Heart right ventricle (tissue), 16 donors: ENCODE measurements around the gene GNPDA1. TPM values are rescaled to one million over a fixed set of nuclear protein-coding genes. Genes with fewer than 3 reads are reported as not detected.

Experiments
- ATAC-seq, 8 donors: fragments of 200-7000 bp; cut with Tn5 transposase; one replicate each; pipeline ENCODE4 v1.9.1; 2020; ENCODE audit warnings: mild to moderate bottlenecking in 8 of 8, moderate library complexity in 8 of 8, moderate number of reproducible peaks in 1 of 8
- DNase-seq, 2 donors: peaks; one replicate each; pipeline ENCODE4 v3.0.0-alpha.2; 2020
- H3K27ac ChIP-seq, 10 donors: fragments of 200-600 bp; sonication (generic) in 2 of 10; one replicate each; pipeline versions ENCODE4 v1.5.0 to v1.8.0; 2020 to 2022; ENCODE audit warnings: mild to moderate bottlenecking in 3 of 10
- H3K27me3 ChIP-seq, 7 donors: fragments of 200-600 bp; one replicate each; pipeline ENCODE4 v1.8.0; 2021 to 2022; ENCODE audit warnings: mild to moderate bottlenecking in 2 of 7
- H3K36me3 ChIP-seq, 9 donors: fragments of 200-600 bp; sonication (generic) in 1 of 9; one replicate each; pipeline versions ENCODE4 v1.5.0 to v1.8.0; 2020 to 2022; ENCODE audit warnings: mild to moderate bottlenecking in 2 of 9
- H3K4me1 ChIP-seq, 9 donors: fragments of 200-600 bp; sonication (generic) in 1 of 9; one replicate each; pipeline versions ENCODE4 v1.5.0 to v1.8.0; 2020 to 2022; ENCODE audit warnings: mild to moderate bottlenecking in 4 of 9
- H3K4me3 ChIP-seq, 10 donors: fragments of 200-600 bp; sonication (generic) in 2 of 10; one replicate each; pipeline versions ENCODE4 v1.5.0 to v1.8.0; 2020 to 2022; ENCODE audit warnings: mild to moderate bottlenecking in 7 of 10, moderate library complexity in 2 of 10
- H3K9me3 ChIP-seq, 11 donors: fragments of 200-600 bp in 10 of 11; sonication (generic) in 2 of 11; one replicate each; pipeline versions ENCODE4 v1.5.0 to v1.8.0; 2013 to 2022; ENCODE audit warnings: mild to moderate bottlenecking in 2 of 11, control low read depth in 1 of 11, moderate library complexity in 1 of 11
- WGBS, 2 donors: extraction: QIAGEN DNeasy Blood & Tissue Kit; methylation state at CpG; one replicate each; pipeline ENCODE4 v1.1.7; 2013; ENCODE audit warnings: inconsistent platforms in 1 of 2; 5-methylcytosine and 5-hydroxymethylcytosine counted together
- intact Hi-C, 10 donors: fragments of 100-400 bp; cut with DNase I; formaldehyde crosslinking; loops; one replicate each; pipeline versions ENCODE4 v1.11.1 to v1.14.2; 2022
- polyA plus RNA-seq, 2 donors: library from polyadenylated mRNA; stranded (reverse); fragments of 200-250 nt; gene quantifications; one replicate each; pipeline ENCODE4 v1.2.3, GENCODE V29; 2013
- total RNA-seq, 10 donors: library from RNA; stranded (reverse); fragmentation: NEBNext Ultra II Directional in 3 of 10; extraction: Animal tissue kit (Norgen Biotek cat#: 25700) in 3 of 10; gene quantifications; one replicate each; pipeline versions ENCODE4 v1.2.1 to v1.2.4, GENCODE V29; 2021 to 2023
- TF ChIP-seq, protein P1 (sequence below), 9 donors: fragments of 200-600 bp; sonication (generic) in 2 of 9; IDR thresholded peaks; one replicate each; pipeline versions ENCODE4 v1.5.0 to v1.8.0; 2021 to 2022; ENCODE audit warnings: antibody characterized with exemption in 9 of 9, mild to moderate bottlenecking in 5 of 9, moderate library complexity in 1 of 9
- donor health status: Arrhythmogenic right ventricular cardiomyopathy.
- donor health status: ischemic (EF 13 %, LVEDD 7.1; RV severe dilation, severe dysfunction).
- donor health status: healthy with polysubstance abuse.
- donor health status: DM: no; HTN: yes; CAD: no.
- donor health status: DM: no; HTN: no; CAD: no.
- donor health status: ischemic (EF 25% LVEDD 6.9; RV normal size, moderate dysfunction).
- donor health status: ischemic (EF 25% LVEDD 5.7; RV mildly dilated, moderate dysfunction).
- donor health status: healthy.
- donor health status: DM: yes; HTN: yes; CAD: no.
- donor health status: Ischemic cardiomyopathy.
- donor health status: ischemic (EF 35%, LVEDD 5.7; RV mildly dilated, moderate dysfunction).
- donor health status: nonischemic (EF 11% LVEDD 7.7; RV severe dilation, severe dysfunction).
- donor health status: DM: yes; HTN: yes; CAD: no.
- donor health status: PGD.
- donor health status: ischemic (EF 29% LVEDD 5.4; RV normal size, mild dysfunction).
- donor health status: nonischemic (EF 23%, LVEDD 6.1; RV moderate dilation, normal function).

Gene GNPDA1
- total and polyA plus RNA-seq, 12 donors = 11.6 to 24.3 (median 20.3) TPM

DNA sequence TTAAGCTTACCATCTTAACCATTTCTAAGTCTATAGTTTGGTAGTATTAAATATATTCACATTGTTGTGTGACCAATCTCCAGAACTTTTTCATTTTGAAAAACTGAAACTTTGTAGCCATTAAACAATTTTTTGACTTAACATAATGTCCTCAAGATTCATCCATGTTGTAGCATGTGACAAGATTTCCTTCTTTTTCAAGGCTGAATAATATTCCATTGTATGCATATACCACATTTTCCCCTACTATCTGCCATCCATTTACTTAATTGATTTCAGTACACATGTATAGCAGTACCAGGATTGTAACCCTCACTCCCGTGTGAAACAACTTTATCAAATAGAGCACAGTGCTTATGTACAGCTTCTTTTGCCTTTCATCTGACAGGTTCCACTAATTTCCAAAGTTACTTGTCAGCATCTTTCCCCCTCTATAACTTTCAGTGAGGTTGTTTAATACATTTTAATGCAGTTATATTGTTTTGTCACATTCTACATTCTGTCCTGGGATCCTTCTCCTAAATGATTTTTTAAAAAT lies 7.4 kb upstream of the GNPDA1 start:
- no peak for ATAC-seq
- H3K4me3 ChIP-seq = no peak overlapping the region
- TF ChIP-seq, protein P1, sequence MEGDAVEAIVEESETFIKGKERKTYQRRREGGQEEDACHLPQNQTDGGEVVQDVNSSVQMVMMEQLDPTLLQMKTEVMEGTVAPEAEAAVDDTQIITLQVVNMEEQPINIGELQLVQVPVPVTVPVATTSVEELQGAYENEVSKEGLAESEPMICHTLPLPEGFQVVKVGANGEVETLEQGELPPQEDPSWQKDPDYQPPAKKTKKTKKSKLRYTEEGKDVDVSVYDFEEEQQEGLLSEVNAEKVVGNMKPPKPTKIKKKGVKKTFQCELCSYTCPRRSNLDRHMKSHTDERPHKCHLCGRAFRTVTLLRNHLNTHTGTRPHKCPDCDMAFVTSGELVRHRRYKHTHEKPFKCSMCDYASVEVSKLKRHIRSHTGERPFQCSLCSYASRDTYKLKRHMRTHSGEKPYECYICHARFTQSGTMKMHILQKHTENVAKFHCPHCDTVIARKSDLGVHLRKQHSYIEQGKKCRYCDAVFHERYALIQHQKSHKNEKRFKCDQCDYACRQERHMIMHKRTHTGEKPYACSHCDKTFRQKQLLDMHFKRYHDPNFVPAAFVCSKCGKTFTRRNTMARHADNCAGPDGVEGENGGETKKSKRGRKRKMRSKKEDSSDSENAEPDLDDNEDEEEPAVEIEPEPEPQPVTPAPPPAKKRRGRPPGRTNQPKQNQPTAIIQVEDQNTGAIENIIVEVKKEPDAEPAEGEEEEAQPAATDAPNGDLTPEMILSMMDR (IDR thresholded peaks at IDR 0.05) = no peak
- 92 to 96% methylated on average over 1 of the region's 1 CpG for WGBS, 2 donors
- H3K9me3 ChIP-seq = peaks cover 0 to 8% (median 0%) of the 10 kb centered on the region in 11 donors
- DNase-seq = no peak
- intact Hi-C loops = no loop called here
- no peak overlapping the region for H3K27ac ChIP-seq
- peaks cover 0 to 31% (median 6%) of the 10 kb centered on the region in 9 donors for H3K4me1 ChIP-seq
- H3K27me3 ChIP-seq = no peaks in the 10 kb centered on the region
- H3K36me3 ChIP-seq = no peaks in the 10 kb centered on the region

- peaks cover 0 to 45% (median 10%) of the 10 kb centered on the region in 9 donors for H3K4me1 ChIP-seq
- H3K27me3 ChIP-seq = no peaks in the 10 kb centered on the region
- ATAC-seq = no peak
- no peaks in the 10 kb centered on the region for H3K36me3 ChIP-seq
- intact Hi-C loops = loop anchor here in 3 of 10 donors (5.0 to 10.0 kb wide), 5 partner anchors 44 to 687 kb away; partner anchors contain the start of gene NDFIP1 (in 1 of the 3)
- no peak overlapping the region for H3K27ac ChIP-seq
- WGBS, 2 donors = 93 to 94% methylated on average over 5 of the region's 5 CpGs
- TF ChIP-seq, protein P1 (IDR thresholded peaks at IDR 0.05) = no peak
- H3K9me3 ChIP-seq = peaks cover 0 to 8% (median 0%) of the 10 kb centered on the region in 11 donors
- no peak overlapping the region for H3K4me3 ChIP-seq
- DNase-seq = no peak
These were observed 5.1 kb upstream of the GNPDA1 start for GRCh38 chr5:142017832-142018427.

- no peaks in the 10 kb centered on the region for H3K27me3 ChIP-seq
- H3K4me3 ChIP-seq = no peak overlapping the region
- H3K27ac ChIP-seq = peak overlapping the region in 2 of 10 donors; percentile 10 to 83
- 89 to 90% methylated on average over 4 of the region's 4 CpGs for WGBS, 2 donors
- peaks cover 0 to 55% (median 10%) of the 10 kb centered on the region in 9 donors for H3K4me1 ChIP-seq
- H3K36me3 ChIP-seq = peaks cover 0 to 3% (median 0%) of the 10 kb centered on the region in 9 donors
- DNase-seq (no peak), ATAC-seq (no peak)
- TF ChIP-seq, protein P1 (IDR thresholded peaks at IDR 0.05) = no peak
- intact Hi-C loops = loop anchor here in 3 of 10 donors (5.0 to 10.0 kb wide), 5 partner anchors 46 to 688 kb away; partner anchors contain the start of gene NDFIP1 (in 1 of the 3)
- H3K9me3 ChIP-seq = peaks cover 0 to 8% (median 0%) of the 10 kb centered on the region in 11 donors
These were observed 3.7 kb upstream of the GNPDA1 start for GRCh38 chr5:142016556-142016955.

DNA sequence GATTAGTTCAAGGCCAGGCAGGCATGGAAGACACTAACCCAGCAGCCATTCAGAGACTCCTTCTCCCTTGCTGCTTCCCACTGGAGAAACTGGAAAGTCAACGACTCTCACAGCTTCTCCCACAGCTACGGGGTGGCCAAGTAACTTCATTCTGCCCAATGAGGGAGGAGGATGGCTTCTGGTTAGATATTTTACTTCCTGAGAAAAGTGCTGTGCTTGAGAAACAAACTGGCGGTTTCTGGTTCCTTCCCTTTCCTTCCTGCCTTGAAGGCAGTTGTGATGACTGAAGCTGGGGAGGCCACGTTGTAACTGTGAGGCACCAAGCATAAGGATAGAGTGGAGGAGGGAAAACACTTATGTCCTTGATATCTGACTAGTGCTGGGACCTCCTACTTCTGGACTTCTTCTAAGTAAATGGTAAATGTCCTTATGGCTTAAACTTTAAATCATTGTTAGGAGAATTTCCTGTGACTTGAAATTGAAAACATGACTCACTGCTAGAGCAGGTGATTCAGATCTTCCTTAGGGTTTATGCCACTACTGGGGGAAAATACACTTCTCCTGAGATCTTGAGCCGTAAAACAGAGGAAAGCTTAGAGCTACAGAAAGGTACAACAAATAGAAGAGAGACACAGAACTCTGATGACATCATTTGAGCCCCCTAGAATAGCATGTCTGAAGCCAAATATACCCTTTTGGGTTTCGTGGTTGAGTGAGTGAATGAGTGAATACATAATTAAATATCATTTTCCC lies 3.1 kb upstream of the GNPDA1 start:
- TF ChIP-seq, protein P1 (IDR thresholded peaks at IDR 0.05) = no peak
- Histone ChIP-seq H3K4me1 (peaks cover 0 to 57% (median 10%) of the 10 kb centered on the region in 9 donors), H3K27me3 (no peaks in the 10 kb centered on the region), H3K27ac (peak overlapping the region in 3 of 10 donors; percentile 10 to 83 (median 56)), H3K9me3 (peaks cover 0 to 8% (median 0%) of the 10 kb centered on the region in 11 donors), H3K36me3 (peaks cover 0 to 9% (median 0%) of the 10 kb centered on the region in 9 donors), H3K4me3 (no peak overlapping the region)
- 69 to 82% methylated on average over 6 of the region's 6 CpGs for WGBS, 2 donors
- no peak for DNase-seq
- intact Hi-C loops = loop anchor here in 3 of 10 donors (5.0 to 10.0 kb wide), 5 partner anchors 46 to 689 kb away; partner anchors contain the start of gene NDFIP1 (in 1 of the 3)
- ATAC-seq = peak in 2 of 8 donors; percentile 10 to 13
